DOHH2 (cell line): Measurements from ENCODE around the gene BMS1.

Experiments
- H3F3A ChIP-seq: fragments of 200-600 bp; sonication (generic), shearing (Covaris generic); 2 replicates; pipeline ENCODE4 v1.6.0; 2016; ENCODE audit warnings: antibody characterized with exemption, mild to moderate bottlenecking; ENCODE audit not compliant: control insufficient read depth, insufficient read depth
- H3K27ac ChIP-seq: fragments of 200-600 bp; sonication (generic); 2 replicates; pipeline ENCODE4 v1.5.1; 2014; ENCODE audit warnings: low read depth, mild to moderate bottlenecking, low read length, moderate library complexity
- H3K27me3 ChIP-seq: fragments of 200-600 bp; sonication (generic); 2 replicates; pipeline ENCODE4 v1.6.1; 2014; ENCODE audit warnings: mild to moderate bottlenecking, low read length, mixed read lengths; ENCODE audit not compliant: control insufficient read depth
- H3K36me3 ChIP-seq: fragments of 200-600 bp; sonication (generic); 2 replicates; pipeline ENCODE4 v1.6.1; 2014; ENCODE audit warnings: mild to moderate bottlenecking, low read length, moderate library complexity, mixed read lengths; ENCODE audit not compliant: control insufficient read depth
- H3K4me1 ChIP-seq: fragments of 200-600 bp; sonication (generic); 2 replicates; pipeline ENCODE4 v1.6.1; 2014; ENCODE audit warnings: mild to moderate bottlenecking, low read length, mixed read lengths; ENCODE audit not compliant: control insufficient read depth
- H3K4me2 ChIP-seq: fragments of 200-600 bp; sonication (generic); 2 replicates; pipeline ENCODE4 v1.6.0; 2014; ENCODE audit warnings: mild to moderate bottlenecking, low read length, moderate library complexity
- H3K4me3 ChIP-seq: fragments of 200-600 bp; sonication (generic); 2 replicates; pipeline ENCODE4 v1.5.1; 2014; ENCODE audit warnings: mild to moderate bottlenecking, low read length, mixed read lengths
- H3K79me2 ChIP-seq: fragments of 200-600 bp; sonication (generic); 2 replicates; pipeline ENCODE4 v1.6.1; 2014; ENCODE audit warnings: mild to moderate bottlenecking, low read length, mixed read lengths; ENCODE audit not compliant: control insufficient read depth
- H3K9me2 ChIP-seq: fragments of 200-600 bp; sonication (generic); replicated peaks from 2 replicates; pipeline ENCODE4 v1.6.1; 2014; ENCODE audit warnings: mild to moderate bottlenecking, low read length, mixed read lengths; ENCODE audit not compliant: control insufficient read depth
- H3K9me3 ChIP-seq: fragments of 200-600 bp; sonication (generic); 2 replicates; pipeline ENCODE4 v1.6.1; 2014; ENCODE audit warnings: antibody characterized with exemption, low read length, mixed read lengths; ENCODE audit not compliant: control insufficient read depth, insufficient read depth
- H4K20me1 ChIP-seq: fragments of 200-600 bp; sonication (generic); 2 replicates; pipeline ENCODE4 v1.6.0; 2014; ENCODE audit warnings: low read depth, mild to moderate bottlenecking, antibody characterized with exemption, low read length, moderate library complexity; ENCODE audit not compliant: control insufficient read depth, insufficient read depth
- EZH2phosphoT487 ChIP-seq: fragments of 200-600 bp; sonication (generic); IDR thresholded peaks from 2 replicates; pipeline ENCODE4 v1.6.1; 2017; ENCODE audit warnings: borderline replicate concordance, mild to moderate bottlenecking, antibody characterized with exemption, low read length, moderate library complexity, mixed read lengths
- TF ChIP-seq, protein P1 (sequence below): fragments of 200-600 bp; sonication (generic); IDR thresholded peaks from one replicate; pipeline ENCODE4 v1.5.1; 2014; ENCODE audit warnings: antibody characterized with exemption, mild to moderate bottlenecking, low read depth, low read length; ENCODE audit not compliant: poor library complexity, severe bottlenecking

Gene BMS1

DNA sequence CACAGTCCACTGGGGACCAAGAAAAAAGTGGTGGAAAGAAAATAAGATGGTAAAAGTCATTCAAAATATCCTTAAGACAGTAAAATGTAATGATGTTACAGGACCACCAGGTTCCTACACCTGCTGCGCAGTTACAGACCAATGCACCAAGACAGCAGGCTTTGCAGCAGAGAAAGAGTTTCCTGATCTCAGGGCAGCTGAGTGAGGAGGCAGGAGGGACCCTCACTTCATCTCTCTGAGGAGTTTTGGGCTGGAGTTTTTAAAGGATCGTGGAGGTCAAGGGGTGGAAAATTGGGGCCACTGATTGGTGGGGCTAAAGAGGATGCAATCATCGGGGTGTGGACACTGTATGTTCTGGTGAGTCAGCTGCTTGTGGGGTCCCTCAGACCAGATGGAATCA is 100.0 kb downstream of the BMS1 start:
- Histone ChIP-seq H4K20me1 (no peaks in the 10 kb centered on the region), H3K79me2 (no peaks in the 10 kb centered on the region), H3K4me1 (no peaks in the 10 kb centered on the region), H3K9me2 (no peaks in the 10 kb centered on the region), H3K36me3 (no peaks in the 10 kb centered on the region), H3K27me3 (no peaks in the 10 kb centered on the region), H3F3A (no peaks in the 10 kb centered on the region), H3K9me3 (no peaks in the 10 kb centered on the region; the same call in 1 of the 2 replicates), H3K4me3 (no peak overlapping the region), H3K4me2 (no peak overlapping the region), H3K27ac (no peak overlapping the region)
- TF ChIP-seq, protein P1, sequence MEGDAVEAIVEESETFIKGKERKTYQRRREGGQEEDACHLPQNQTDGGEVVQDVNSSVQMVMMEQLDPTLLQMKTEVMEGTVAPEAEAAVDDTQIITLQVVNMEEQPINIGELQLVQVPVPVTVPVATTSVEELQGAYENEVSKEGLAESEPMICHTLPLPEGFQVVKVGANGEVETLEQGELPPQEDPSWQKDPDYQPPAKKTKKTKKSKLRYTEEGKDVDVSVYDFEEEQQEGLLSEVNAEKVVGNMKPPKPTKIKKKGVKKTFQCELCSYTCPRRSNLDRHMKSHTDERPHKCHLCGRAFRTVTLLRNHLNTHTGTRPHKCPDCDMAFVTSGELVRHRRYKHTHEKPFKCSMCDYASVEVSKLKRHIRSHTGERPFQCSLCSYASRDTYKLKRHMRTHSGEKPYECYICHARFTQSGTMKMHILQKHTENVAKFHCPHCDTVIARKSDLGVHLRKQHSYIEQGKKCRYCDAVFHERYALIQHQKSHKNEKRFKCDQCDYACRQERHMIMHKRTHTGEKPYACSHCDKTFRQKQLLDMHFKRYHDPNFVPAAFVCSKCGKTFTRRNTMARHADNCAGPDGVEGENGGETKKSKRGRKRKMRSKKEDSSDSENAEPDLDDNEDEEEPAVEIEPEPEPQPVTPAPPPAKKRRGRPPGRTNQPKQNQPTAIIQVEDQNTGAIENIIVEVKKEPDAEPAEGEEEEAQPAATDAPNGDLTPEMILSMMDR, result no peak
- TF ChIP-seq EZH2phosphoT487, result no peak
